ENCODE data around the gene AVP.
A peak's percentile ranks its signal among the peaks of the same experiment; 100 is the strongest.

AVP gene

DNA sequence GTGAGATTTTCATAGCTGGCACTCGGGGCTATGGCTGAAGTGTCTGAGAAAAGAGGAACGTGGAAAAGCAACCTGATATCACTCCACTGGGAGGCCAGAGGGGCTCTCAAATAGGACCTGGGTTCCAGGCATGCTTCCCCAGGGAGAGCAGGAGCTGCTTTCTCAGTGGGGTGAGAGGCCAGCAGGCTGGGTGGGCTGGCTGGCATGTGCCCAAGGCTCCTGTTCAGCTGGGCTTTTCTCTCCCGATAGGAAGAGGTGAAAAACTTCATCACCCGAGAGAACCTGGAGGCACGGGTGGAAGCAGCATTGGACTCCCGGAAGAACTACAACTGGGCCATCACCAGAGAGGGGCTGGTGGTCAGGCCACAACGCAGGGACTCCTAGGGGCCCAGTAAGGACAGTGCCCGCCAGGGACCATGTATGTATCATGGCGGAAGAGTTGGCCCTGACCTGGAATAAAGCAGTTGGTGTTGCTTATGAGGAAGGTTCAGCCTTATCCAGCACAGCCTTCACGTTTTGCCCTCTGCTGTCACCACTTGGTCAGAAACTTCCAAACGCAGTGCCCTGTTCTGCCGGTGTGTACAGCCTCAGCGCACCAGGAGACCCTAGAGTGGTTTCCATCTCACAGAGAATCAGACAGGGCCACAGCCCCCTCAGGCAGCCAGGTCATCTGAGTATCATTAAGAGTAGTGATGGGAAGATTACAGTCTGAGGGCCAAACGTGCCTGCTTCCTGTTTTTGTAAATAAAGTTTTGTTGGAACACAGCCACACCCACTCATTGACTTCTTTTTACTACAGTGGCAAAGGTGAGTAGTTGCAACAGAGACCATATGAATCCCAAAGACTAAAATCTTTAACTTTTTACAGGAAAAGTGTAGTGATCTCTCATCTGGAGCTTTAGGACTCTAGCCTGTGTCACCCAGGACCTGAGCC is 36.8 kb downstream of the AVP start:
- DNase-seq = no peak

DNA sequence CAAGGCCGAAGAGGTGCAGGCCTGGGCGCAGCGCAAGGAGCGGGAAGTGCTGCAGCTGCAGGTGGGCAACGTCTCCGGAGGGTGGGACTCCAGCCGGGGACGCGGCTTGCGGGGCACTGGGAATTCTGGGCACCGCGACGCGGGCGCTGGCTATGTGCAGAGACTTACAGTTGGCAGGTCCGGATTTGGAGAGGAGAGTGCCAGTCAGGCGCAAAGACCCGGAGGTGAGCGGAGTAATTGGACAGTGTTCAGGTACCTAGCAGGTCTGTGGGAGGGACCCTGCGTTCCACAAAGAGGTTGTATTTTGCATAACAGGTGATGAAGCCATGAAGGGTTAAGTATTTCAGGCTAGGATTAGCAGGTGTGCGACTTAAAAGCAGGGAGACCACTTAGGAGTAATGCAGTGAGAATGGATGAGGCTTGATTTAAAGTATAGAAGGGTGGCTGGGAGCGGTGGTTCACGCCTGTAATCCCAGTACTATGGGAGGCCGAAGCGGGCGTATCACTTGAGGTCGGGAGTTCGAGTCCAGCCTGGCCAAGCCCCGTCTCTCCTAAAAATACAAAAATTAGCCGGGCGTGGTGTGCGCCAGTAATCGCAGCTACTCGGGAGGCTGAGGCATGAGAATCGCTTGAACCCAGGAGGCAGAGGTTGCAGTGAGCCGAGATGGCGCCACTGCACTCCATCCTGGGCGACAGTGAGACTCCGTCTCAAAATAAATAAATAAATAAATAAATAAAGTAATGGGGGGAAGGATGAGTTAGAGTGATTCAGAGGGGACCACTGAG is 37.7 kb downstream of the AVP start:
- peak; percentile 50 for DNase-seq

GRCh38 chr20:3045816-3046676 is 38.5 kb downstream of the AVP start, which contains the start of gene MRPS26:
Gene MRPS26 (plus strand): TSS chr20:3046052. CDS start chr20:3046069, 17 bp downstream.
- peak; percentile 94 for DNase-seq

DNA sequence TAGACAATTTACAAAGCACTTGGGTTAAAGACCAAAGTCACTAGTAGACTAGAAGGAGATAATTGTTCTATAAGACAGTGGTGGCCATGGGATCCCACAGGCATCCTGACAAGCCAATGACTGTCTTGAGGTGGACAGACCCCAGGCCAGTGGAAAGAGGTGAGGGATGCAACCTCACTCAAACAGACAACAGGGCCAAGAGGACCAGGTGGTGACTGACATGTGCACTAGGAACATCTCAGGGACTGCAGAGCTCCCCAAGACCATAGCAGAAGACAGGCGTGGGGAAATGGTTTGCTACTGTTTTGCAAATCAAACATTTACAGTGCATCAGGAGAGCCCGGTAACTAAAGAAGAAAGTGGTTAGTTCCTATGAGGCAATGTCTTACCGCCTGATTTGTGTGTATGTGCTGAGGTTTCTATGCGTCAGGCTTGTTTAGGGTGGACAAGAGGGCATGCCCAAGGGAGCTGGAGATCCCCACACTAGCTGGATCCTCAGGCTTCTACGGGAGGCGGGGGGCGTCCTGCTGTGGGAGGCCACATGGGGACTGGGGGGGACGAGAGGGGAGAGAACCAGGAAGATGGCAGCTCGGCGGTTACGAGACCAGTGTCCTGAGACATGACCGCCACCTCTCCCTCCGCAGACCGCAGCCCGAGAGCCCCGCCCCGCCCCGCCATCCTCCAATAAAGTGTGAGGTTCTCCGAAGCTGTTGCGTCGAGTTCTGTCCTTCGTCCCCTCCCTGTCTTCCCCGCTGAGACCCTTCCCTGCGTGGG is 39.3 kb downstream of the AVP start:
- no peak for DNase-seq

DNA sequence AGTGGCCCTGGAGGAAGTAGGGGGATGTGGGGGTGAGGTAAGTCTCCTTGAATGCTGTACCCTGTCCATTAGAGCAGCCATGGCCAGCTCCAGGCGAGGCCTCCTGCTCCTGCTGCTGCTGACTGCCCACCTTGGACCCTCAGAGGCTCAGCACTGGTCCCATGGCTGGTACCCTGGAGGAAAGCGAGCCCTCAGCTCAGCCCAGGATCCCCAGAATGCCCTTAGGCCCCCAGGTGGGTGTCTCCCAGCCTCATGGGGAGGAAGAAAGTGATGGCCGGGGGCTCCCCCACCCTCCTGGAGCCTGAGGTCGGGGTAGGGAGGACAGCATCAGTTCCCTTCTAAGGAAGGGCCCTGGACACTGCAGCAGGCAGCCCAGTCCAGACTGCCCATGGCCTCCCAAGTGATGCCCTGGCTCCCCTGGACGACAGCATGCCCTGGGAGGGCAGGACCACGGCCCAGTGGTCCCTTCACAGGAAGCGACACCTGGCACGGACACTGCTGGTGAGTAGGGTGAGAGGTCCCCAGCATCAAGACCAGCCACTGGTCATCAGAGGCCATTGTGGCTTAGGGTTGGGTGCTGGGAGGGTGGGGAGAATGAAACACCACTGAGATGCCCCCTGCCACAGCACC is 40.1 kb downstream of the AVP start:
- DNase-seq = peak; percentile 53

DNA sequence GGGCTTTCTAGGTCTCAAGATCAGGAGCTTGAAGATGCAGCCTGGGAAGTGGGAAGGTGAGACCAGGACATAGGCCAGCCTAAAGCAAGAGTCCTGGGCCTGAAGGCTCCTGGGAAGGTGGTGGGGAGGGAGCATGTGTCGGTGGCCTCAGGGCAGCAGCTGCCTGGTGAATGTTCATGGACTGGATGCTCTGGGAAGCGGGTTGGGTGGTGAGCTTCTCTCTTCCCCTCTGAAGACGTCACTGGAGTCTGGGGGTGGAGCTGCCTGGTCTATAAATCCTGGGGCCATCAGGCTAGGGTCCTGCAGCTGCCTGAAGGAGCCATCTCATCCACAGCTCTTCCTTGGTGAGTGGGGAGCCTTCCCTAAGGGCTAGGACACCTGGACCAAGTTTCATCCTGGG is 41.2 kb downstream of the AVP start, which contains the start of gene GNRH2:
TSS of gene GNRH2 (plus strand) at position 301 of the 400 bp plus-strand sequence. CDS start 793 bp downstream, outside the sequence.
- no peak for DNase-seq

DNA sequence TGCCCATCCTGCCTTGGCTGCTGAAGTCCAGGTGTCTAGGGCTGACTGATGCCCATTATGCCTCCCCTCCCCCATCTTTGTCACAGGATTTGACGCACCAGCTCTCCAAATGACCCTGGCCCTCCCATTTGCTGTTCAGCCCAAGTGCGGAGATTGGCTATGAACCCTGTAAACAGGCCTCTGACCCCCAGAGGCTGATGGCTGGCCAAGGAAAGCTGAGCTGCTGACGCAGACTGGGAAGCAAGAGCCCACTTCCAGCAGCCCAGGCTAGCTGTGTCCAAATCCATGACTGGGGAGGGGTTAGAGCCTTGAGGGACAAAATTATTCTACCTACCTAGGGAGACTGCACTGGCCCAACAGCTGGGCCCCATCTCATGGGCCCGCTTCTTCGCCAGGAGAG is 41.9 kb downstream of the AVP start:
- peak; percentile 49 for DNase-seq

- peak; percentile 56 for DNase-seq
These were observed 42.6 kb downstream of the AVP start for GRCh38 chr20:3041854-3042409.

DNA sequence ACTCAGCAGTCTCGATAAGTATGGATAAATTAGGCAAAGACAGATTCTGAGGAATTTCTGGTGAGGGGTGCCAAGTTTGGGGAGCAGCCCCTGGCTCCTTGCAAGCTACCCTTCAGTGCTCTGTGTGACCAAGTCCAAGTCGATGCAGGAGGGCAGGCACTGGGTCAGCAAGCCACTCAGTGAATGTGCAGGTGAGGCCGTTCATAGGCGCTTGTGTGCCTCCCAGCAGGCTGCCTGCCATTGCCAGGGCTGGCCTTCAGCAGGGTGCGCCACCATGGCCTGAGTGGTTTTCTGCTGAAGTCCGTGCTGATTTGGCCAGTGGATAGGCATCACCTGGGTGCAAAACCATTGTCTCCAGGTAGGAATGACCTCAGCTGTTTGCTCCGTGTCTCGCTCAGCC is 44.4 kb downstream of the AVP start:
- no peak for DNase-seq

DNA sequence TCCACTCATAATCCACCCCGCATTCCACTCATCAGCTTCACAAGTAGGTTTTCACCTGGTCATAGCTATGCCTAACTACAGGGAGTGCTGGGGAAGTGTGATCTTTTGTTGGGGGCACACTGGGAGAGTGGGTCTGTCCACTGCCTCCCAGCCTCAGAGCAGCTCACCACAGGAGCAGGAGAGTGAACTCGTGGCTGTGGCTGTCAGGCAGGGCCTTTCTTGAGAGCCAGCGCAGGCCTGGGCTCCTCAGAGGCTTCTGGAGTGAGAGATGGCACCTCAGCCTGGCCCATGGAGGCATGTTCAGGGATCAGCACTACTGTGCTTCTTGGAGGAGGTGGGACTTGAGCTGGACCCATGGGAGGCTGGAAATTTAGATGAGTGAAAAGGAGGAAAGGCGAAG is 45.1 kb downstream of the AVP start:
- DNase-seq = no peak

DNA sequence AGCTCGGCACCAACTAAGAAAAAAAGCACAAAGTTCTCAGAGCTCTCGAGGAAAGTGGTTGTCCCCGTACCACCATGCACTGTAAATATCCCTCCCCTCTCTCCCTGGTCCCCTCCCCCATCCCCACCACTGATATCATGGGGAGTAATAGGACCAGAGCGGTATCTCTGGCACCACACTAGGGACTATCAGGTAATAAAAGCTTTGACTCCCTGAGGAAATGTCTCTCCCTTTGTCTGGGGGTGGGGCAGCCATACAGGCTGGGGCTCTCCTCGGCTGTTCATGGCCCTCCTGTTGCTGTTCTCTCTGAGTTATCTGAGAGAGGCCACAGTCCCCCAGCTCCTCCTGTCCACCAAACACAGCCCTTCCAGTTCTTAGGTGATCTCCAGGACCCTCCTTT is 46.1 kb downstream of the AVP start:
- no peak for DNase-seq

DNA sequence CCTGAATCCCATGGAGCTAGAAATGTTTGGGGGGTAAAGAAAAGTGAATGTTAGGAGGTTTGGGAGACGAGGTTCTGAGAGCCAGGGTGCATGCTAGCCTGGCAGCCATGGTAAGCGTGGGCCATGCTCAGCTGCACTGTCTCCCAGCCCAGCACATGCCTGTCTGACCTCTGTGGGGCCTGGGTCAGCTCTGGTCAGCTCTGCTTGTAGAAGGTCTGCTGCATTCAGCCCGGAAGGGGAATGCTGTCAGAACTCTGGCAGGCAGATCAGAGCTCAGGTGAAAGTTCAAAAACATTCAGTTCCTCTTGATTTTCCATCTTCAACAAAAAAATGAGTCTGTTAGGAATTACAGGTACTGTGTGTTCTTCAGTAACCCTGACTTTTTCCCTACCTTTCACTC is 46.9 kb downstream of the AVP start:
- no peak for DNase-seq

DNA sequence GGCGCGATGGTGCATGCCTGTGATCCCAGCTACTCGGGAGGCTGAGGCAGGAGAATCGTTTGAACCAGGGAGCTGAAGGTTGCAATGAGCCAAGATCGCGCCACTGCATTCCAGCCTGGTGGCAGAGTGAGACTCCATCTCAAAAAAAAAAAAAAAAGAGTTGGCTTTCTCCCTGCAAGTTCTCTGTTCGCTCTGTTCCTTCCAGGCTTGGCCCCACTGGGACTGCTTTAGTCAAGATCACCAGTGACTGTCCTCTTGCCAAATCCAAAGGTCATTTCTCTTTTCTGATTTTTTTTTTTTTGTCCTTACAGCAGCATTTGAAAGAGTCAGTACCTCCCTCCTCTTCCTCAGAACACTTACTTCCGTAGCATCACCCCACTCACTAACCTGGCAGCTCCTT is 51.9 kb downstream of the AVP start:
- no peak for DNase-seq
